ENCODE data around the gene SNAPC3.

DNA sequence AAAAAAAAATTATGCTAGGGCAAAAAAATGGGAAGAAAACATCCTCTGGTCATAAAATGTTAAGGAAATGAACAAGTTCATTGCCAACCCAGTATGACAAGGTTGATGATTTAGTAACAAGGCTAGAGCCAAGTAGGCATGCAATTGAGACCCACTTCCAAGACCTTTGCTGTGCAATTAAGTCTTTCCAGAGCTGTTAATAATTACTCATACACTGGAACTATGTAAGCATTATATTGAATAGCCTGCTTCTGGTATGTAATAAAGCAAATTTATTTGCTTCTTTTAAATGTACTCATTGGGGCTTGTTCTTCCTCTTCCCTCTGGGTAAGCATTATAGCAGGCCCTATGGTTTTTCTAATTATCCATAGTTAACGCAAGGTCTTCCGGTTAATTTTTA, 32.5 kb upstream of the SNAPC3 start:
- TF ChIP-seq, protein P1, sequence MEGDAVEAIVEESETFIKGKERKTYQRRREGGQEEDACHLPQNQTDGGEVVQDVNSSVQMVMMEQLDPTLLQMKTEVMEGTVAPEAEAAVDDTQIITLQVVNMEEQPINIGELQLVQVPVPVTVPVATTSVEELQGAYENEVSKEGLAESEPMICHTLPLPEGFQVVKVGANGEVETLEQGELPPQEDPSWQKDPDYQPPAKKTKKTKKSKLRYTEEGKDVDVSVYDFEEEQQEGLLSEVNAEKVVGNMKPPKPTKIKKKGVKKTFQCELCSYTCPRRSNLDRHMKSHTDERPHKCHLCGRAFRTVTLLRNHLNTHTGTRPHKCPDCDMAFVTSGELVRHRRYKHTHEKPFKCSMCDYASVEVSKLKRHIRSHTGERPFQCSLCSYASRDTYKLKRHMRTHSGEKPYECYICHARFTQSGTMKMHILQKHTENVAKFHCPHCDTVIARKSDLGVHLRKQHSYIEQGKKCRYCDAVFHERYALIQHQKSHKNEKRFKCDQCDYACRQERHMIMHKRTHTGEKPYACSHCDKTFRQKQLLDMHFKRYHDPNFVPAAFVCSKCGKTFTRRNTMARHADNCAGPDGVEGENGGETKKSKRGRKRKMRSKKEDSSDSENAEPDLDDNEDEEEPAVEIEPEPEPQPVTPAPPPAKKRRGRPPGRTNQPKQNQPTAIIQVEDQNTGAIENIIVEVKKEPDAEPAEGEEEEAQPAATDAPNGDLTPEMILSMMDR (IDR thresholded peaks at IDR 0.05 in 8 of 11, conservative IDR thresholded peaks at IDR 0.05 in 3 of 11) = no peak
- TF ChIP-seq POLR2AphosphoS5 (IDR thresholded peaks at IDR 0.05) (no peak), POLR2A (IDR thresholded peaks at IDR 0.05) (no peak)
